ENCODE measurements around the gene USP33. TPM values are rescaled to one million over a fixed set of nuclear protein-coding genes. Genes with fewer than 3 reads are reported as not detected.

Gene USP33
- total and polyA plus RNA-seq, 9 of the 15 experiments (the other 6 are each of a cell fraction or from before 2014, with no cell fraction given), result 22.4 to 83.5 (median 44.7) TPM

DNA sequence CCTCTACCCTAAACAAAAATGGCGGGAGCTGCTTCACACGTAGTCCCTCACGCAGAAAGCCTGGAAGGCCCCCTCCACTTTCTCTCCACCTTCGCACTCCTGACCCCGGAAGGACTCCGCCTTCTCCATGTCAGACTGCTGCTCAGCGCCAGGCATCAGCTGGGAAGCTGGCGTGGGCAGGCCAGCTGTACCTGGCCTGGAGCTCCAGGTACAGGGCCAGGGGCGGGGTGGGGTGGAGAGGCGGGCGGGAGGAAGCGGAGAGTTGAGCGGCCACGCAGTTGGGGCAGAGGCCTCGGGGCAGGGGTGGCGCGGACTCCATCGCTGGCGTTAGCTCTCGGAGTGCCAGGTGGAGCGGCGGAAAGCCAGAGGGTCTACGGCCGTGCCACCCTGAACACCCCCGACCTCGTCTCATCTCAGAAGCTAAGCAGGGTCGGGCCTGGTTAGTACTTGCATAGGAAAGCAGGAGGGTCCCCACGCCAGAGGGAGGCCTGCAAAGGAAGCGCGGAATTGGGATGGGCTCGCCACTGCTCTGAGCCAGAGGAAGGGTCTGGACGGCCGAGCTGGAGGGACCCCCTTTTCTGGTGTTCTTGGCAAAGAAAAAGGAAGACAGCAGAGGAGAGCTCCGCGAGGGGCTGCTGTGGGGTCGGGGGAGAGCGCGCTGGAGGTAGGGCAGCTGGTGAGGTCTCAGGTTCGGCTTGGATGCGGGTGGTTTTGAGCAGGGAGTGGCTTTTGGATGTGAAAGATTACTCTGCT lies 20.1 kb upstream of the USP33 start, which contains the start of gene MIGA1 (continued):
- TF ChIP-seq, protein P1, sequence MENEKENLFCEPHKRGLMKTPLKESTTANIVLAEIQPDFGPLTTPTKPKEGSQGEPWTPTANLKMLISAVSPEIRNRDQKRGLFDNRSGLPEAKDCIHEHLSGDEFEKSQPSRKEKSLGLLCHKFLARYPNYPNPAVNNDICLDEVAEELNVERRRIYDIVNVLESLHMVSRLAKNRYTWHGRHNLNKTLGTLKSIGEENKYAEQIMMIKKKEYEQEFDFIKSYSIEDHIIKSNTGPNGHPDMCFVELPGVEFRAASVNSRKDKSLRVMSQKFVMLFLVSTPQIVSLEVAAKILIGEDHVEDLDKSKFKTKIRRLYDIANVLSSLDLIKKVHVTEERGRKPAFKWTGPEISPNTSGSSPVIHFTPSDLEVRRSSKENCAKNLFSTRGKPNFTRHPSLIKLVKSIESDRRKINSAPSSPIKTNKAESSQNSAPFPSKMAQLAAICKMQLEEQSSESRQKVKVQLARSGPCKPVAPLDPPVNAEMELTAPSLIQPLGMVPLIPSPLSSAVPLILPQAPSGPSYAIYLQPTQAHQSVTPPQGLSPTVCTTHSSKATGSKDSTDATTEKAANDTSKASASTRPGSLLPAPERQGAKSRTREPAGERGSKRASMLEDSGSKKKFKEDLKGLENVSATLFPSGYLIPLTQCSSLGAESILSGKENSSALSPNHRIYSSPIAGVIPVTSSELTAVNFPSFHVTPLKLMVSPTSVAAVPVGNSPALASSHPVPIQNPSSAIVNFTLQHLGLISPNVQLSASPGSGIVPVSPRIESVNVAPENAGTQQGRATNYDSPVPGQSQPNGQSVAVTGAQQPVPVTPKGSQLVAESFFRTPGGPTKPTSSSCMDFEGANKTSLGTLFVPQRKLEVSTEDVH (IDR thresholded peaks at IDR 0.05; ENCODE audit: low read depth, partially characterized antibody), result no peak
- TF ChIP-seq, protein P2, sequence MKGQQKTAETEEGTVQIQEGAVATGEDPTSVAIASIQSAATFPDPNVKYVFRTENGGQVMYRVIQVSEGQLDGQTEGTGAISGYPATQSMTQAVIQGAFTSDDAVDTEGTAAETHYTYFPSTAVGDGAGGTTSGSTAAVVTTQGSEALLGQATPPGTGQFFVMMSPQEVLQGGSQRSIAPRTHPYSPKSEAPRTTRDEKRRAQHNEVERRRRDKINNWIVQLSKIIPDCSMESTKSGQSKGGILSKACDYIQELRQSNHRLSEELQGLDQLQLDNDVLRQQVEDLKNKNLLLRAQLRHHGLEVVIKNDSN (CRISPR knock-in tag; IDR thresholded peaks at IDR 0.05), result no peak
- TF ChIP-seq NCOA4 (IDR thresholded peaks at IDR 0.05; ENCODE audit: partially characterized antibody), result no peak
- TF ChIP-seq KAT7 (CRISPR knock-in tag; IDR thresholded peaks at IDR 0.05; ENCODE audit: borderline replicate concordance), result peak; percentile 77; the same call in 1 of the 2 replicates
- peak; percentile 97 for TF ChIP-seq NR2C2 (CRISPR knock-in tag; IDR thresholded peaks at IDR 0.05)
- TF ChIP-seq NR2C2 (tag; IDR thresholded peaks at IDR 0.05), result peak; percentile 100
- no peak for TF ChIP-seq ZNF224 (CRISPR knock-in tag; IDR thresholded peaks at IDR 0.05)
- TF ChIP-seq NR2C1 (IDR thresholded peaks at IDR 0.05), result peak; percentile 99
- TF ChIP-seq NR2C1 (tag; IDR thresholded peaks at IDR 0.05), result peak; percentile 100
- TF ChIP-seq RBBP5 (IDR thresholded peaks at IDR 0.05; ENCODE audit: borderline replicate concordance, insufficient read depth, low read length, poor library complexity, severe bottlenecking), result peak; percentile 68
- peak; percentile 71 for TF ChIP-seq POLR2A (conservative IDR thresholded peaks at IDR 0.05)
- TF ChIP-seq CC2D1A (IDR thresholded peaks at IDR 0.05), result no peak
- TF ChIP-seq NELFE (IDR thresholded peaks at IDR 0.05; ENCODE audit: insufficient read depth, insufficient read length), result no peak
- TF ChIP-seq, protein P3, sequence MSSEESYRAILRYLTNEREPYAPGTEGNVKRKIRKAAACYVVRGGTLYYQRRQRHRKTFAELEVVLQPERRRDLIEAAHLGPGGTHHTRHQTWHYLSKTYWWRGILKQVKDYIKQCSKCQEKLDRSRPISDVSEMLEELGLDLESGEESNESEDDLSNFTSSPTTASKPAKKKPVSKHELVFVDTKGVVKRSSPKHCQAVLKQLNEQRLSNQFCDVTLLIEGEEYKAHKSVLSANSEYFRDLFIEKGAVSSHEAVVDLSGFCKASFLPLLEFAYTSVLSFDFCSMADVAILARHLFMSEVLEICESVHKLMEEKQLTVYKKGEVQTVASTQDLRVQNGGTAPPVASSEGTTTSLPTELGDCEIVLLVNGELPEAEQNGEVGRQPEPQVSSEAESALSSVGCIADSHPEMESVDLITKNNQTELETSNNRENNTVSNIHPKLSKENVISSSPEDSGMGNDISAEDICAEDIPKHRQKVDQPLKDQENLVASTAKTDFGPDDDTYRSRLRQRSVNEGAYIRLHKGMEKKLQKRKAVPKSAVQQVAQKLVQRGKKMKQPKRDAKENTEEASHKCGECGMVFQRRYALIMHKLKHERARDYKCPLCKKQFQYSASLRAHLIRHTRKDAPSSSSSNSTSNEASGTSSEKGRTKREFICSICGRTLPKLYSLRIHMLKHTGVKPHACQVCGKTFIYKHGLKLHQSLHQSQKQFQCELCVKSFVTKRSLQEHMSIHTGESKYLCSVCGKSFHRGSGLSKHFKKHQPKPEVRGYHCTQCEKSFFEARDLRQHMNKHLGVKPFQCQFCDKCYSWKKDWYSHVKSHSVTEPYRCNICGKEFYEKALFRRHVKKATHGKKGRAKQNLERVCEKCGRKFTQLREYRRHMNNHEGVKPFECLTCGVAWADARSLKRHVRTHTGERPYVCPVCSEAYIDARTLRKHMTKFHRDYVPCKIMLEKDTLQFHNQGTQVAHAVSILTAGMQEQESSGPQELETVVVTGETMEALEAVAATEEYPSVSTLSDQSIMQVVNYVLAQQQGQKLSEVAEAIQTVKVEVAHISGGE (CRISPR knock-in tag; IDR thresholded peaks at IDR 0.05), result peak in 1 of 3 experiments; percentile 62; a peak in 1 of 6 replicates
